CD14-positive monocyte (primary cell): ENCODE data around the gene PRKAR1A. TPM values are rescaled to one million over a fixed set of nuclear protein-coding genes. Genes with fewer than 3 reads are reported as not detected.
A peak's percentile ranks its signal among the peaks of the same experiment; 100 is the strongest.

Experiments used
- DNase-seq, 3 donors: peaks; one replicate each; pipeline ENCODE4 v3.0.0-alpha.2; 2011 to 2022
- H2AFZ ChIP-seq: 2 replicates; pipeline ENCODE4 v1.6.0; 2012; ENCODE audit warnings: mild to moderate bottlenecking, low read depth, low read length, inconsistent platforms; ENCODE audit not compliant: insufficient read depth, poor library complexity, severe bottlenecking
- H3K27ac ChIP-seq, 2 donors: 1 replicate in 1 of 2; 2 replicates in 1 of 2; pipeline ENCODE4 v1.5.1; 2012 to 2013; ENCODE audit warnings: low read length in 2 of 2, control low read depth in 1 of 2, inconsistent platforms in 1 of 2, low read depth in 1 of 2, mild to moderate bottlenecking in 1 of 2
- H3K27me3 ChIP-seq, 2 donors: one replicate each; pipeline versions ENCODE4 v1.6.0 to v1.6.1; 2011 to 2013; ENCODE audit warnings: low read length in 2 of 2; ENCODE audit not compliant: control insufficient read depth in 2 of 2, insufficient read depth in 2 of 2
- H3K36me3 ChIP-seq, 2 donors: replicated peaks in 1 of 2; 1 replicate in 1 of 2; 2 replicates in 1 of 2; pipeline versions ENCODE4 v1.5.1 to v1.6.1; 2012 to 2013; ENCODE audit warnings: low read length in 2 of 2, control low read depth in 1 of 2, inconsistent platforms in 1 of 2, mild to moderate bottlenecking in 1 of 2; ENCODE audit not compliant: insufficient read depth in 2 of 2, control insufficient read depth in 1 of 2
- H3K4me1 ChIP-seq, 2 donors: 1 replicate in 1 of 2; 2 replicates in 1 of 2; pipeline versions ENCODE4 v1.5.1 to v1.6.1; 2012 to 2013; ENCODE audit warnings: low read length in 2 of 2, control low read depth in 1 of 2, inconsistent platforms in 1 of 2, mild to moderate bottlenecking in 1 of 2, moderate library complexity in 1 of 2; ENCODE audit not compliant: insufficient read depth in 2 of 2, control insufficient read depth in 1 of 2
- H3K4me2 ChIP-seq: replicated peaks from 2 replicates; pipeline ENCODE3; 2012; ENCODE audit warnings: low read length, moderate library complexity, mild to moderate bottlenecking; ENCODE audit not compliant: poor library complexity, severe bottlenecking; ENCODE audit errors: extremely low read depth
- H3K4me3 ChIP-seq, 3 experiments: fragments of 200-600 bp in 1 of 3; sonication (generic) in 1 of 3; replicated peaks in 1 of 3; 1 replicate in 2 of 3; 2 replicates in 1 of 3; pipeline ENCODE4 v1.5.1; 2011 to 2013; ENCODE audit warnings: low read length in 3 of 3, mild to moderate bottlenecking in 3 of 3, control low read depth in 2 of 3, low read depth in 2 of 3, inconsistent platforms in 1 of 3, moderate library complexity in 1 of 3
- H3K79me2 ChIP-seq: 2 replicates; pipeline ENCODE4 v1.6.0; 2012; ENCODE audit warnings: mild to moderate bottlenecking, control low read depth, inconsistent platforms, low read length, moderate library complexity; ENCODE audit not compliant: insufficient read depth
- H3K9ac ChIP-seq: 2 replicates; pipeline ENCODE4 v1.6.0; 2017; ENCODE audit warnings: low read length, mild to moderate bottlenecking; ENCODE audit not compliant: insufficient read depth, poor library complexity, severe bottlenecking
- H3K9me3 ChIP-seq, 2 donors: replicated peaks in 1 of 2; 1 replicate in 1 of 2; 2 replicates in 1 of 2; pipeline versions ENCODE4 v1.5.1 to v1.6.1; 2012 to 2013; ENCODE audit warnings: low read length in 2 of 2, control low read depth in 1 of 2; ENCODE audit not compliant: control insufficient read depth in 1 of 2, insufficient read depth in 1 of 2
- H4K20me1 ChIP-seq: 2 replicates; pipeline ENCODE4 v1.6.0; 2012; ENCODE audit warnings: mild to moderate bottlenecking, low read length, control low read depth, moderate library complexity; ENCODE audit not compliant: insufficient read depth
- H3K27ac Mint-ChIP-seq, 7 donors: one replicate each; pipeline ENCODE4 v1.8.0; 2020; ENCODE audit warnings: mild to moderate bottlenecking in 7 of 7, mixed read lengths in 7 of 7, moderate library complexity in 6 of 7, inconsistent platforms in 2 of 7
- H3K27me3 Mint-ChIP-seq, 3 donors: one replicate each; pipeline ENCODE4 v1.8.0; 2021 to 2022; ENCODE audit warnings: low read depth in 3 of 3, mild to moderate bottlenecking in 3 of 3, mixed read lengths in 3 of 3, moderate library complexity in 3 of 3, inconsistent platforms in 1 of 3
- H3K36me3 Mint-ChIP-seq, 2 donors: one replicate each; pipeline ENCODE4 v1.8.0; 2020; ENCODE audit warnings: mixed read lengths in 2 of 2, inconsistent platforms in 1 of 2, mild to moderate bottlenecking in 1 of 2
- H3K4me1 Mint-ChIP-seq: one replicate; pipeline ENCODE4 v1.8.0; 2020; ENCODE audit warnings: mild to moderate bottlenecking, mixed read lengths
- H3K4me3 Mint-ChIP-seq, 2 donors: one replicate each; pipeline ENCODE4 v1.8.0; 2020; ENCODE audit warnings: mild to moderate bottlenecking in 2 of 2, mixed read lengths in 2 of 2, moderate library complexity in 1 of 2
- H3K9me3 Mint-ChIP-seq, 7 donors: one replicate each; pipeline ENCODE4 v1.8.0; 2020 to 2022; ENCODE audit warnings: mixed read lengths in 7 of 7, mild to moderate bottlenecking in 6 of 7, moderate library complexity in 6 of 7, inconsistent platforms in 2 of 7
- CTCF ChIP-seq: fragments of 200-600 bp; IDR thresholded peaks from one replicate; pipeline ENCODE4 v1.8.0; 2022; ENCODE audit warnings: antibody characterized with exemption, mild to moderate bottlenecking
- WGBS: methylation state at CpG from one replicate; pipeline ENCODE4 v1.1.5; 2013; ENCODE audit warnings: missing lambda C conversion rate; ENCODE audit not compliant: insufficient coverage; 5-methylcytosine and 5-hydroxymethylcytosine counted together
- intact Hi-C, 2 donors: fragments of 100-400 bp; cut with micrococcal nuclease; formaldehyde crosslinking; loops; one replicate each; pipeline versions ENCODE4 v1.15.0 to v1.15.1; 2023
- polyA plus RNA-seq, 3 donors: library from polyadenylated mRNA; depleted of rRNA in 1 of 3; unstranded in 2 of 3; stranded (reverse) in 1 of 3; fragments of 300-500 nt in 2 of 3; fragments of >200 nt in 1 of 3; fragmentation: Illumina TruSeq in 2 of 3; gene quantifications; 1 replicate in 2 of 3; 2 replicates in 1 of 3; pipeline ENCODE4 v1.2.3, GENCODE V29; 2012 to 2021

The PRKAR1A gene
- polyA plus RNA-seq, 3 donors: 91.9 to 436 (median 300) TPM

- Histone ChIP-seq H3K79me2 (peaks cover 59% of the 10 kb centered on the region), H2AFZ (peak overlapping the region; percentile 96), H3K9me3 (no peaks in the 10 kb centered on the region), H3K9ac (peak overlapping the region; percentile 92), H3K36me3 (peaks cover 17 to 19% of the 10 kb centered on the region in 2 donors), H3K4me2 (peak overlapping the region; percentile 91), H3K4me1 (peaks cover 57 to 72% of the 10 kb centered on the region in 2 donors), H4K20me1 (peaks cover 32% of the 10 kb centered on the region), H3K27ac (peak overlapping the region; percentile 72 to 98), H3K4me3 (peak overlapping the region; percentile 80 to 97 (median 90)), H3K27me3 (no peaks in the 10 kb centered on the region)
- H3K9me3 Mint-ChIP-seq: peaks cover 0 to 3% (median 0%) of the 10 kb centered on the region in 7 donors
- peak in 1 of 3 donors; percentile 24 for DNase-seq
- intact Hi-C loops: loop anchor here (2.0 to 10.0 kb wide), 4 partner anchors 49 to 733 kb away; partner anchors contain the start of gene FAM20A (in 1 of the 2)
- H3K27me3 Mint-ChIP-seq: peaks cover 0 to 5% (median 0%) of the 10 kb centered on the region in 3 donors
- no peak for TF ChIP-seq CTCF
- H3K27ac Mint-ChIP-seq: peak overlapping the region; percentile 97 to 100 (median 100)
- H3K4me1 Mint-ChIP-seq: peaks cover 66% of the 10 kb centered on the region
- peak overlapping the region; percentile 98 to 99 for H3K4me3 Mint-ChIP-seq
- WGBS: under 1% methylated on average over 49 of the region's 49 CpGs
- H3K36me3 Mint-ChIP-seq: peaks cover 19 to 26% of the 10 kb centered on the region in 2 donors
Measured at GRCh38 chr17:68511671-68512246, 471 bp upstream of the PRKAR1A start.

DNA sequence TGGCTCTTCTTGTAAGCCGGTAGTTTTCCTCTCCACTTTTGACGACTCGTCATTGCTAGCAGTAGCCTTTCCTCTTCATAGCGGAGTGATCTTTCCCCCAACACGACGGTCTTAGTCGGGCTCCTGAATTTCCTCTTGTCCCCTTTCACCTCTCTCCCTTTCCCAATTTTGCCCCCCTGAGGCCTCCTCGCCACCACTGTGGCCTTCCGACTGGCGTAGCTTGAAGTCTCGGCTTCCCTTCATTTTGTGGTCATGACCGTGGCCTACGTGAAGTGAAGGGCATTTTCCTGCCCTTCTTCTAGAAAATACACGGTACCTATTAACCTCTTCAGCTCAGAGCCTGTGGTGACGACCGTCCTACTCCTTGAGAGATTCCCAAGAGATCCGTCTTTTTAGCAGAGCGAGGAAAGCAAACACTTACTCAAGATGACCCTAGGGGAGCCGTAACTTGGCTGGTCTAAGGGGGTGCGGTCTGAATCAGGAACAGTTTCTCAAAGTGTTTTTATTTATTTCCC lies 787 bp downstream of the PRKAR1A start:
- Mint-ChIP-seq H3K4me1 (peaks cover 56% of the 10 kb centered on the region), H3K27me3 (peaks cover 0 to 5% (median 0%) of the 10 kb centered on the region in 3 donors), H3K36me3 (peaks cover 31 to 39% of the 10 kb centered on the region in 2 donors), H3K4me3 (peak overlapping the region; percentile 97 to 99), H3K9me3 (peaks cover 0 to 1% (median 0%) of the 10 kb centered on the region in 7 donors), H3K27ac (peak overlapping the region; percentile 96 to 100 (median 99))
- H3K4me2 ChIP-seq: peak overlapping the region; percentile 91
- 0% methylated on average over 11 of the region's 20 CpGs for WGBS
- peak overlapping the region; percentile 96 for H2AFZ ChIP-seq
- no peaks in the 10 kb centered on the region for H3K9me3 ChIP-seq
- H3K79me2 ChIP-seq: peaks cover 72% of the 10 kb centered on the region
- no peaks in the 10 kb centered on the region for H3K27me3 ChIP-seq
- peak overlapping the region; percentile 80 to 97 (median 90) for H3K4me3 ChIP-seq
- H3K4me1 ChIP-seq: peaks cover 51 to 62% of the 10 kb centered on the region in 2 donors
- peak overlapping the region; percentile 81 to 98 for H3K27ac ChIP-seq
- H3K9ac ChIP-seq: peak overlapping the region; percentile 92
- no peak for TF ChIP-seq CTCF
- DNase-seq: peak in 2 of 3 donors; percentile 16 to 27
- peaks cover 44% of the 10 kb centered on the region for H4K20me1 ChIP-seq
- H3K36me3 ChIP-seq: peaks cover 28 to 32% of the 10 kb centered on the region in 2 donors
- intact Hi-C loops: loop anchor here (2.0 to 10.0 kb wide), 4 partner anchors 51 to 732 kb away; partner anchors contain the start of gene FAM20A (in 1 of the 2)
